HS-27A (cell line): ENCODE measurements around the gene SLC7A5.
"Not testable (repeated sequence)": the region's sequence is repeated elsewhere in the genome, so short reads cannot be mapped to it uniquely, and the experiment has no call there.

Experiments
- DNase-seq: peaks from one replicate; pipeline ENCODE4 v3.0.0-alpha.2; 2012; ENCODE audit warnings: low read depth, missing footprints

SLC7A5 gene

GRCh38 chr16:87861300-87862099, 7.8 kb downstream of the SLC7A5 start:
- DNase-seq = not testable (repeated sequence)

GRCh38 chr16:87860553-87861299, 8.6 kb downstream of the SLC7A5 start:
- peak; percentile 39 for DNase-seq

GRCh38 chr16:87858151-87858993, 10.9 kb downstream of the SLC7A5 start:
- not testable (repeated sequence) for DNase-seq

- no peak for DNase-seq
Observed at GRCh38 chr16:87856791-87857228, 12.5 kb downstream of the SLC7A5 start.

GRCh38 chr16:87855852-87856715, 13.2 kb downstream of the SLC7A5 start:
- DNase-seq = no peak

GRCh38 chr16:87854907-87855683, 14.2 kb downstream of the SLC7A5 start:
- DNase-seq = no peak

GRCh38 chr16:87854053-87854906, 15.0 kb downstream of the SLC7A5 start:
- DNase-seq = no peak

- peak; percentile 77 for DNase-seq
Observed at GRCh38 chr16:87853411-87854052, 15.8 kb downstream of the SLC7A5 start.

GRCh38 chr16:87851601-87852000, 17.7 kb downstream of the SLC7A5 start:
- no peak for DNase-seq

GRCh38 chr16:87851141-87851587, 18.1 kb downstream of the SLC7A5 start:
- no peak for DNase-seq

- DNase-seq = no peak
Observed at GRCh38 chr16:87850009-87851006, 19.0 kb downstream of the SLC7A5 start.

- DNase-seq = no peak
Observed at GRCh38 chr16:87849419-87850008, 19.8 kb downstream of the SLC7A5 start.

GRCh38 chr16:87848676-87849345, 20.5 kb downstream of the SLC7A5 start:
- DNase-seq = no peak

- no peak for DNase-seq
Observed at GRCh38 chr16:87847785-87848675, 21.3 kb downstream of the SLC7A5 start.

- no peak for DNase-seq
Observed at GRCh38 chr16:87847467-87847784, 21.9 kb downstream of the SLC7A5 start.
